Tibial artery (tissue), 4 donors: ENCODE measurements around the gene ARRDC1.

ENCODE experiments used
- DNase-seq, 2 donors: peaks; one replicate each; pipeline ENCODE4 v3.0.0-alpha.2; 2019
- H3K27ac ChIP-seq, 2 donors: fragments of 200-600 bp; sonication (generic) in 1 of 2; 1 replicate in 1 of 2; 2 replicates in 1 of 2; pipeline ENCODE4 v1.5.1; 2018 to 2019; ENCODE audit warnings: mild to moderate bottlenecking in 1 of 2
- H3K27me3 ChIP-seq, 2 donors: fragments of 200-600 bp; sonication (generic) in 1 of 2; one replicate each; pipeline versions ENCODE4 v1.5.1 to v1.6.0; 2016 to 2019
- H3K36me3 ChIP-seq, 3 donors: fragments of 200-600 bp; sonication (generic) in 2 of 3; one replicate each; pipeline ENCODE4 v1.5.1; 2016 to 2019; ENCODE audit warnings: mild to moderate bottlenecking in 2 of 3
- H3K4me1 ChIP-seq, 4 donors: fragments of 200-600 bp; sonication (generic) in 2 of 4; 1 replicate in 3 of 4; 2 replicates in 1 of 4; pipeline ENCODE4 v1.5.1; 2016 to 2019
- H3K4me3 ChIP-seq, 2 donors: fragments of 200-600 bp; sonication (generic) in 1 of 2; 1 replicate in 1 of 2; 2 replicates in 1 of 2; pipeline ENCODE4 v1.5.1; 2018 to 2019; ENCODE audit warnings: mild to moderate bottlenecking in 2 of 2
- H3K9me3 ChIP-seq, 3 donors: fragments of 200-600 bp; sonication (generic) in 1 of 3; one replicate each; pipeline ENCODE4 v1.5.1; 2016 to 2019
- CTCF ChIP-seq, 2 experiments: fragments of 200-600 bp in 1 of 2; fragments of 450-650 bp in 1 of 2; IDR thresholded peaks; one replicate each; pipeline ENCODE4 v1.5.1; 2017 to 2019; ENCODE audit warnings: antibody characterized with exemption in 2 of 2, mild to moderate bottlenecking in 1 of 2, moderate library complexity in 1 of 2
- intact Hi-C: fragments of 100-400 bp; cut with DNase I; formaldehyde crosslinking; loops from one replicate; pipeline ENCODE4 v1.15.0; 2023; ENCODE audit warnings: low total_unique reads

The ARRDC1 gene

GRCh38 chr9:137632230-137633161 lies 27.0 kb downstream of the ARRDC1 start:
- Histone ChIP-seq H3K27me3 (no peaks in the 10 kb centered on the region), H3K4me1 (peaks cover 0 to 26% (median 8%) of the 10 kb centered on the region in 4 donors), H3K4me3 (no peak overlapping the region), H3K9me3 (no peaks in the 10 kb centered on the region), H3K27ac (no peak overlapping the region), H3K36me3 (no peaks in the 10 kb centered on the region)
- TF ChIP-seq CTCF (IDR thresholded peaks at IDR 0.05): no peak
- DNase-seq: no peak
- intact Hi-C loops: no loop called here

GRCh38 chr9:137634016-137634415 lies 28.5 kb downstream of the ARRDC1 start:
- DNase-seq: no peak
- Histone ChIP-seq H3K4me1 (peaks cover 0 to 26% (median 8%) of the 10 kb centered on the region in 4 donors), H3K9me3 (no peaks in the 10 kb centered on the region), H3K36me3 (no peaks in the 10 kb centered on the region), H3K27me3 (no peaks in the 10 kb centered on the region), H3K4me3 (no peak overlapping the region), H3K27ac (no peak overlapping the region)
- intact Hi-C loops: no loop called here
- TF ChIP-seq CTCF (IDR thresholded peaks at IDR 0.05): no peak

GRCh38 chr9:137638680-137639079 lies 33.2 kb downstream of the ARRDC1 start:
- no peaks in the 10 kb centered on the region for H3K9me3 ChIP-seq
- intact Hi-C loops: no loop called here
- DNase-seq: peak in 1 of 2 donors; percentile 9
- TF ChIP-seq CTCF (IDR thresholded peaks at IDR 0.05): no peak
- no peak overlapping the region for H3K4me3 ChIP-seq
- no peaks in the 10 kb centered on the region for H3K27me3 ChIP-seq
- no peaks in the 10 kb centered on the region for H3K4me1 ChIP-seq
- H3K36me3 ChIP-seq: peaks cover 0 to 5% (median 0%) of the 10 kb centered on the region in 3 donors
- H3K27ac ChIP-seq: no peak overlapping the region

GRCh38 chr9:137639303-137640051 lies 34.0 kb downstream of the ARRDC1 start:
- H3K27me3 ChIP-seq: no peaks in the 10 kb centered on the region
- DNase-seq: peak in 1 of 2 donors; percentile 6
- H3K4me3 ChIP-seq: no peak overlapping the region
- no peaks in the 10 kb centered on the region for H3K9me3 ChIP-seq
- H3K27ac ChIP-seq: no peak overlapping the region
- intact Hi-C loops: no loop called here
- TF ChIP-seq CTCF (IDR thresholded peaks at IDR 0.05): no peak
- no peaks in the 10 kb centered on the region for H3K4me1 ChIP-seq
- H3K36me3 ChIP-seq: peaks cover 0 to 5% (median 0%) of the 10 kb centered on the region in 3 donors

- Histone ChIP-seq H3K36me3 (peaks cover 0 to 5% (median under 1%) of the 10 kb centered on the region in 3 donors), H3K4me1 (no peaks in the 10 kb centered on the region), H3K4me3 (no peak overlapping the region), H3K27ac (no peak overlapping the region), H3K27me3 (no peaks in the 10 kb centered on the region), H3K9me3 (no peaks in the 10 kb centered on the region)
- TF ChIP-seq CTCF (IDR thresholded peaks at IDR 0.05): no peak
- peak in 1 of 2 donors; percentile 2 for DNase-seq
- intact Hi-C loops: no loop called here
These were observed 35.4 kb downstream of the ARRDC1 start for GRCh38 chr9:137640862-137641261.
